IPS-NIHi7 (cell line): ENCODE measurements around the gene CDKN2C.
"Not testable (repeated sequence)": the region's sequence is repeated elsewhere in the genome, so short reads cannot be mapped to it uniquely, and the experiment has no call there.

ENCODE experiments used
- DNase-seq: peaks from one replicate; pipeline ENCODE4 v3.0.0; 2012; ENCODE audit warnings: mixed read lengths; ENCODE audit errors: extremely low spot score

CDKN2C gene

GRCh38 chr1:50969611-50970508 lies at the start of gene CDKN2C:
Gene CDKN2C, plus strand, starts transcription at chr1:50970245. Its CDS starts 124 bp downstream, at chr1:50970369.
- DNase-seq = peak; percentile 38

GRCh38 chr1:50920409-50920808 lies 49.6 kb upstream of the CDKN2C start:
- no peak for DNase-seq

GRCh38 chr1:50921029-50921428 lies 49.0 kb upstream of the CDKN2C start:
- no peak for DNase-seq

GRCh38 chr1:50923564-50923963 lies 46.5 kb upstream of the CDKN2C start:
- DNase-seq = no peak

- DNase-seq = peak; percentile 10
Observed at GRCh38 chr1:50929376-50929958, 40.6 kb upstream of the CDKN2C start.

- no peak for DNase-seq
Observed at GRCh38 chr1:50930193-50930592, 39.9 kb upstream of the CDKN2C start.

- DNase-seq = no peak
Observed at GRCh38 chr1:50930965-50931737, 38.9 kb upstream of the CDKN2C start.

- DNase-seq = not testable (repeated sequence)
Observed at GRCh38 chr1:50932043-50932442, 38.0 kb upstream of the CDKN2C start.

GRCh38 chr1:50933770-50934169 lies 36.3 kb upstream of the CDKN2C start:
- not testable (repeated sequence) for DNase-seq

- DNase-seq = no peak
Observed at GRCh38 chr1:50934838-50935237, 35.2 kb upstream of the CDKN2C start.

- not testable (repeated sequence) for DNase-seq
Observed at GRCh38 chr1:50935276-50935675, 34.8 kb upstream of the CDKN2C start.

GRCh38 chr1:50936321-50936720 lies 33.7 kb upstream of the CDKN2C start:
- no peak for DNase-seq

- no peak for DNase-seq
Observed at GRCh38 chr1:50940291-50940690, 29.8 kb upstream of the CDKN2C start.

- no peak for DNase-seq
Observed at GRCh38 chr1:50942334-50942733, 27.7 kb upstream of the CDKN2C start.

GRCh38 chr1:50949286-50949982 lies 20.6 kb upstream of the CDKN2C start:
- DNase-seq = no peak

GRCh38 chr1:50950396-50950795 lies 19.6 kb upstream of the CDKN2C start:
- no peak for DNase-seq

GRCh38 chr1:50952566-50952965 lies 17.5 kb upstream of the CDKN2C start:
- DNase-seq = not testable (repeated sequence)

- no peak for DNase-seq
Observed at GRCh38 chr1:50955116-50955515, 14.9 kb upstream of the CDKN2C start.

- DNase-seq = no peak
Observed at GRCh38 chr1:50959303-50959912, 10.6 kb upstream of the CDKN2C start.

GRCh38 chr1:50959913-50960844 lies 9.9 kb upstream of the CDKN2C start, which contains the start of gene FAF1:
Gene FAF1, minus strand, starts transcription at chr1:50960267. Its CDS starts 456 bp downstream, at chr1:50959811.
- DNase-seq = peak; percentile 96
